Colonic mucosa (tissue), 4 donors: Measurements from ENCODE around the gene FAM168B. TPM values are rescaled to one million over a fixed set of nuclear protein-coding genes. Genes with fewer than 3 reads are reported as not detected.
"Not testable (repeated sequence)": the region's sequence is repeated elsewhere in the genome, so short reads cannot be mapped to it uniquely, and the experiment has no call there.

ENCODE experiments used
- DNase-seq: peaks from one replicate; pipeline ENCODE4 v3.0.0-alpha.2; 2020
- H3K27ac ChIP-seq: fragments of 200-600 bp; one replicate; pipeline ENCODE4 v1.8.0; 2021
- H3K27me3 ChIP-seq: fragments of 200-600 bp; one replicate; pipeline ENCODE4 v1.8.0; 2021
- H3K36me3 ChIP-seq: fragments of 200-600 bp; one replicate; pipeline ENCODE4 v1.8.0; 2021
- H3K4me1 ChIP-seq: fragments of 200-600 bp; one replicate; pipeline ENCODE4 v1.8.0; 2021; ENCODE audit warnings: mild to moderate bottlenecking
- H3K4me3 ChIP-seq: fragments of 200-600 bp; one replicate; pipeline ENCODE4 v1.8.0; 2021
- H3K9ac ChIP-seq, 2 donors: one replicate each; pipeline ENCODE4 v1.7.0; 2013; ENCODE audit warnings: control low read depth in 2 of 2, low read depth in 2 of 2, low read length in 2 of 2
- H3K9me3 ChIP-seq: fragments of 200-600 bp; one replicate; pipeline ENCODE4 v1.8.0; 2021
- intact Hi-C: fragments of 100-400 bp; cut with DNase I; formaldehyde crosslinking; loops from one replicate; pipeline ENCODE4 v1.14.1; 2022
- total RNA-seq, 2 donors: library from RNA; stranded (reverse); fragmentation: NEBNext Ultra II Directional in 1 of 2; extraction: Animal tissue kit (Norgen Biotek cat#: 25700) in 1 of 2; gene quantifications; one replicate each; pipeline ENCODE4 v1.2.1, GENCODE V29; 2021
- TF ChIP-seq, protein P1 (sequence below): fragments of 200-600 bp; IDR thresholded peaks from one replicate; pipeline ENCODE4 v1.8.0; 2022; ENCODE audit warnings: antibody characterized with exemption, mild to moderate bottlenecking
- donor health status: healthy.
- donor health status: DM: no; HTN: no; CAD: no.
- donor health status: DM: no; HTN: no; CAD: no.

The FAM168B gene
- total RNA-seq, 2 donors from 2014 or later = 82.6 to 93.5 TPM

DNA sequence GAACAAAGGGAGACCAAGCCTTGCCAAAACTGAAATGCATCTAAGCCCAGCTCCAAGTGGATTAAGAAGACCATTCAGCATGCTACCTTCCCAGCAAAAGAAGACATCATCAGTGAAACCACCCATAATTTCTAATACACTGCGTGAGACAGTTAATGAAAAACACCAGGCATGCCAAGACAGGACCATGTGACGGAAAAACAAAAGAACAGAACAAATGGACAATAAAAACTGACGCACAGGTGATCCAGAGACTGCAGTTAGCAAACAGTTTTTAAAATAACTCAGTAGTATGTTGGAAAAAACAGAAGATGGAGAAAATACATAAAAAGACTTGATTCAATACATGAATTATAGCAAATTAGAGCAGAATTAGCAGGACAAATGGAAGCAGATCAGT lies 15.3 kb downstream of the FAM168B start:
- H3K9ac ChIP-seq = no peak overlapping the region
- H3K9me3 ChIP-seq = no peaks in the 10 kb centered on the region
- no peaks in the 10 kb centered on the region for H3K4me1 ChIP-seq
- H3K4me3 ChIP-seq = no peak overlapping the region
- H3K36me3 ChIP-seq = peaks cover 14% of the 10 kb centered on the region
- intact Hi-C loops = no loop called here
- H3K27ac ChIP-seq = no peak overlapping the region
- H3K27me3 ChIP-seq = no peaks in the 10 kb centered on the region
- no peak for DNase-seq
- TF ChIP-seq, protein P1, sequence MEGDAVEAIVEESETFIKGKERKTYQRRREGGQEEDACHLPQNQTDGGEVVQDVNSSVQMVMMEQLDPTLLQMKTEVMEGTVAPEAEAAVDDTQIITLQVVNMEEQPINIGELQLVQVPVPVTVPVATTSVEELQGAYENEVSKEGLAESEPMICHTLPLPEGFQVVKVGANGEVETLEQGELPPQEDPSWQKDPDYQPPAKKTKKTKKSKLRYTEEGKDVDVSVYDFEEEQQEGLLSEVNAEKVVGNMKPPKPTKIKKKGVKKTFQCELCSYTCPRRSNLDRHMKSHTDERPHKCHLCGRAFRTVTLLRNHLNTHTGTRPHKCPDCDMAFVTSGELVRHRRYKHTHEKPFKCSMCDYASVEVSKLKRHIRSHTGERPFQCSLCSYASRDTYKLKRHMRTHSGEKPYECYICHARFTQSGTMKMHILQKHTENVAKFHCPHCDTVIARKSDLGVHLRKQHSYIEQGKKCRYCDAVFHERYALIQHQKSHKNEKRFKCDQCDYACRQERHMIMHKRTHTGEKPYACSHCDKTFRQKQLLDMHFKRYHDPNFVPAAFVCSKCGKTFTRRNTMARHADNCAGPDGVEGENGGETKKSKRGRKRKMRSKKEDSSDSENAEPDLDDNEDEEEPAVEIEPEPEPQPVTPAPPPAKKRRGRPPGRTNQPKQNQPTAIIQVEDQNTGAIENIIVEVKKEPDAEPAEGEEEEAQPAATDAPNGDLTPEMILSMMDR = no peak

DNA sequence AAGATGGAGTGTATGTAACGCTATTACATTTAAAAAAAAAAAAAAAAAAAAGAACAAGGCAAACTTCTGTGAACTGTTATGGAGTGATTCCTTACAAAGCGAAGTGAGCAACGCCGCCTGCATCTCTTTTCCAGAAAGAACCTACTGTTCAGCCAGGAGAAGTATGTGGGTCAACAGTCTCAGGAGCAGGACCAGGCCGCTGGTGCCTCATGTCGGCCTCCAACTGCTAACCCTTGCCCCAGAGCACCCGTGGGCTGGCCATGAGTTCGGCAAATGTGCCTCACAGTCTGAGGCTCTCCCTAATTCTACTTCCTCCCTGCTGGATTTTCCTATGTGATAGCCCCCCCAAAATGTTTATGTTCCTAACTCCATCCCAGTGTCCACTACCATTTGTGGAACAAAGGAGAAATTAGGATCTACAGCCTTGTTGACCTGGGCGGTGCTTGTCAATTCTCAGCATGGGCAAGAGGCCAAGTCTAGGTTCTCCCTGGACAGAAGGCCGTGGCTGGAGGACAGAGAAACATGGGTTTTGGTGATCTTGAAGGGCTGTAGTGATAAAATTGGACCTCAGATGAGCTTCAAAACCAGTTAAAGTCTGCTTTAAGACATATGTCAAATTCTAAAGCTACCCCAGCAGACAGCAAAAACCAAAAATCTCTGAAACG lies 15.9 kb downstream of the FAM168B start:
- intact Hi-C loops = no loop called here
- DNase-seq = no peak
- H3K27ac ChIP-seq = no peak overlapping the region
- H3K9ac ChIP-seq = no peak overlapping the region
- TF ChIP-seq, protein P1 = no peak
- H3K4me1 ChIP-seq = no peaks in the 10 kb centered on the region
- H3K27me3 ChIP-seq = no peaks in the 10 kb centered on the region
- no peak overlapping the region for H3K4me3 ChIP-seq
- peaks cover 13% of the 10 kb centered on the region for H3K36me3 ChIP-seq
- H3K9me3 ChIP-seq = no peaks in the 10 kb centered on the region

DNA sequence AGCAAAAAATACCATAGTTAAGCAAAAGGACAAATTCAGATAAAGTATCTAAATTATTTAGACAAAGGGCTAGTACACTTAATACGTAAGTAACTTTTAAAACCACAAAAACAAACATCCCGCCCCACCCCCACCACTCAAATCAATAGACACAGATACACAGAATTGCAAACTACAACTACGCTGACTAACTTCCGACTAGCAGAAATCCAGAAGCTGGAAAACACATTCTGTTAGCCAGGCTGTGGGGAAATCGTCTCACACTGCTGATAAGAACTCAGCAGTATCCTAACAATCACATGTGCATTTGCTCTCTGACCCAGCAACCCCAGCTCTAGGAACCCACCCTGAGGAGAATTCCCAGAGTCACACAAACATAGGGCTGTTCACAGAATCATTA lies 16.6 kb downstream of the FAM168B start:
- peaks cover 8% of the 10 kb centered on the region for H3K36me3 ChIP-seq
- DNase-seq = no peak
- H3K9ac ChIP-seq = no peak overlapping the region
- intact Hi-C loops = no loop called here
- H3K27me3 ChIP-seq = no peaks in the 10 kb centered on the region
- TF ChIP-seq, protein P1 = no peak
- no peaks in the 10 kb centered on the region for H3K9me3 ChIP-seq
- H3K27ac ChIP-seq = no peak overlapping the region
- H3K4me1 ChIP-seq = no peaks in the 10 kb centered on the region
- H3K4me3 ChIP-seq = no peak overlapping the region

DNA sequence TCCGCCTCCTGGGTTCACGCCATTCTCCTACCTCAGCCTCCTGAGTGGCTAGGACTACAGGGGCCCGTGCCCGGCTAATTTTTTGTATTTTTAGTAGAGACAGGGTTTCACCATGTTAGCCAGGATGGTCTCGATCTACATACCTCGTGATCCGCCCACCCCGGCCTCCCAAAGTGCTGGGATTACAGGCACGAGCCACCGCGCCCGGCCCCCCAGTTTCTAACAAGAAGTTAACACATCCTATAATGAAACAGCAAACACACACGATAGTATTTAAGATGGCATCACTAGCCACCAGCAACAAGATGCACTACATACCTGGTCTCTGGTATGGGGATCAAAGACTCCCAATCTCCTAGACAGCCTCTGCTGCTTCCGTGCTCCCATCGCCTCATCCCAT lies 17.7 kb downstream of the FAM168B start:
- intact Hi-C loops, H3K9ac ChIP-seq, DNase-seq, H3K27ac ChIP-seq, H3K4me3 ChIP-seq, H3K4me1 ChIP-seq, H3K27me3 ChIP-seq, H3K9me3 ChIP-seq, H3K36me3 ChIP-seq: not testable (repeated sequence)

DNA sequence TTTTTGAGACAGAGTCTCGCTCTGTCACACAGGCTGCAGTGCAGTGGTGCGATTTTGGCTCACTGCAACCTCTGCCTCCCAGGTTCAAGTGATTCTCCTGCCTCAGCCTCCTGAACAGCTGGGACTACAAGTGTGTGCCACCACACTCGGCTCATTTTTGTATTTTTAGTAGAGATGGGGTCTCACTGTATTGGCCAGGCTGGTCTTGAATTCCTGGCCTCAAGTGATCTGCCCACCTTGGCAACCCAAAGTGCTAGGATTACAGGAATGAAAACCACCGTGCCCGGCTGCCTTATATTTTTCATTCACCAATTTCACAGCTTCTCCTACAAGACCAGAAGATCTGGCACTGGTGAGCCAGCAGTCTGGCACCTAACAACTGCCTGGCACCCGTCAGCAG lies 25.1 kb downstream of the FAM168B start:
- H3K4me1 ChIP-seq, DNase-seq, H3K9me3 ChIP-seq, H3K9ac ChIP-seq, H3K27ac ChIP-seq, H3K27me3 ChIP-seq, H3K4me3 ChIP-seq, intact Hi-C loops, H3K36me3 ChIP-seq: not testable (repeated sequence)

DNA sequence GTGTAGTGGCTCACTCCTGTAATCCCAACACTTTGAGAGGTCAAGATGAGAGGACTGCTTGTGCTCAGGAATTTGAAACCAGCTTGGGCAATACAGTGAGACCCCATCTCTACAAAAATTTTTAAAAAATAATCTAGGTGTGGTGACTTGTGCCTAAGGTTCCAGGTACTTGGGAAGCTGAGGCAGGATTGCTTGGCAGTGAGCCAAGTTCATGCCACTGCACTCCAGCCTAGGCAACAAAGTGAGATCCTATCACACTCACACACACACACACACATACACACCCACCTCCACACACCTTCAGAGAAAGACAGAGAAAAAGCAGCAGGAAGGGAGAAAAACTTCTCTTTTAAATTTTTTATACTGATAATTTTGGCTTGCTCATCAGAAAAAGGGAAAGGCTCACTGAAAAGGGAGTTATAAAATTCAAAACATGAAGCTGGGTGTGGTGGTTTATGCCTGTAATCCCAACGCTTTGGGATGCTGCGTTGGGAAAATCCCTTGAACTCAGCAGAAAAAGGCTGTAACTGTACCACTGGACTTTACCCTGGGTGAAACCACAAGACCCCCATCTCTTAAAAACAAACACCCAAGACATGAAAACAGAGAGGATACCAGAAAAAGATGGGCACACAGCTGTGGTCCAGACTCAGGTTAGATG lies 25.7 kb downstream of the FAM168B start:
- Histone ChIP-seq H3K9me3 (no peaks in the 10 kb centered on the region), H3K36me3 (no peaks in the 10 kb centered on the region), H3K4me3 (no peak overlapping the region), H3K27me3 (no peaks in the 10 kb centered on the region), H3K27ac (no peak overlapping the region), H3K9ac (no peak overlapping the region), H3K4me1 (no peaks in the 10 kb centered on the region)
- DNase-seq = no peak
- intact Hi-C loops = no loop called here
- TF ChIP-seq, protein P1 = no peak
